Spleen (tissue), 7 donors: ENCODE measurements around the gene PGAP3.

Experiments used
- POLR2A ChIP-seq, 3 donors: fragments of 450-650 bp; IDR thresholded peaks; one replicate each; pipeline ENCODE4 v1.5.1; 2017; ENCODE audit warnings: antibody characterized with exemption in 3 of 3, mild to moderate bottlenecking in 1 of 3
- TF ChIP-seq, protein P1 (sequence below), 11 experiments: fragments of 200-600 bp in 7 of 11; fragments of 450-650 bp in 4 of 11; sonication (generic) in 4 of 11; IDR thresholded peaks in 8 of 11; conservative IDR thresholded peaks in 3 of 11; 1 replicate in 7 of 11; 2 replicates in 4 of 11; pipeline versions ENCODE4 v1.4.0 to v1.8.0; 2016 to 2021; ENCODE audit warnings: antibody characterized with exemption in 11 of 11, inconsistent platforms in 4 of 11, mild to moderate bottlenecking in 1 of 11
- donor health status: DM: no; HTN: no; CAD: no; lungs with moderate emphysema.
- donor health status: DM: no; HTN: no; CAD: no.
- donor health status: DM: no; HTN: no; CAD: no.

DNA sequence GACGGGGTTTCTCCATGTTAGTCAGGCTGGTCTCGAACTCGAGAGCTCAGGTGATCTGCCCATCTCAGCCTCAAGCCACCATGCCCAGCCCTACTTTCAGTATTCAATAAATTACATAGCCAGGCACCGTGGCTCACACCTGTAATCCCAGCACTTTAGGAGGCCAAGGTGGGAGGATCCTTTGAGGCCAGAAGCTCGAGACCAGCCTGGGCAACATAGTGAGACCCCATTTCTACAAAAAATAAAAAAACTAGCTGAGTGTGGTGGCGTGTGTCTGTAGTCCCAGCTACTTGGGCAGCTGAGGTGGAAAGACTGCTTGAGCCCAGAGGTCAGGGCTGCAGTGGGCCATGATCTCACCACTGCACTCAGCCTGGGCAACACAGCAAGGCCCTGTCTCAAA lies 34.2 kb upstream of the PGAP3 start:
- TF ChIP-seq, protein P1, sequence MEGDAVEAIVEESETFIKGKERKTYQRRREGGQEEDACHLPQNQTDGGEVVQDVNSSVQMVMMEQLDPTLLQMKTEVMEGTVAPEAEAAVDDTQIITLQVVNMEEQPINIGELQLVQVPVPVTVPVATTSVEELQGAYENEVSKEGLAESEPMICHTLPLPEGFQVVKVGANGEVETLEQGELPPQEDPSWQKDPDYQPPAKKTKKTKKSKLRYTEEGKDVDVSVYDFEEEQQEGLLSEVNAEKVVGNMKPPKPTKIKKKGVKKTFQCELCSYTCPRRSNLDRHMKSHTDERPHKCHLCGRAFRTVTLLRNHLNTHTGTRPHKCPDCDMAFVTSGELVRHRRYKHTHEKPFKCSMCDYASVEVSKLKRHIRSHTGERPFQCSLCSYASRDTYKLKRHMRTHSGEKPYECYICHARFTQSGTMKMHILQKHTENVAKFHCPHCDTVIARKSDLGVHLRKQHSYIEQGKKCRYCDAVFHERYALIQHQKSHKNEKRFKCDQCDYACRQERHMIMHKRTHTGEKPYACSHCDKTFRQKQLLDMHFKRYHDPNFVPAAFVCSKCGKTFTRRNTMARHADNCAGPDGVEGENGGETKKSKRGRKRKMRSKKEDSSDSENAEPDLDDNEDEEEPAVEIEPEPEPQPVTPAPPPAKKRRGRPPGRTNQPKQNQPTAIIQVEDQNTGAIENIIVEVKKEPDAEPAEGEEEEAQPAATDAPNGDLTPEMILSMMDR (IDR thresholded peaks at IDR 0.05 in 8 of 11, conservative IDR thresholded peaks at IDR 0.05 in 3 of 11): no peak
- no peak for TF ChIP-seq POLR2A (IDR thresholded peaks at IDR 0.05)
